Adrenal gland (tissue), 12 donors: Measurements from ENCODE around the gene GRAMD1A. TPM values are rescaled to one million over a fixed set of nuclear protein-coding genes. Genes with fewer than 3 reads are reported as not detected.

Source experiments
- DNase-seq, 7 donors: peaks; one replicate each; pipeline ENCODE4 v3.0.0-alpha.2; 2019 to 2020
- H3K27ac ChIP-seq, 5 donors: fragments of 200-600 bp; sonication (generic) in 4 of 5; 1 replicate in 3 of 5; 2 replicates in 2 of 5; pipeline versions ENCODE4 v1.5.1 to v1.8.0; 2016 to 2020; ENCODE audit warnings: mild to moderate bottlenecking in 1 of 5
- H3K27me3 ChIP-seq: fragments of 200-600 bp; 2 replicates; pipeline ENCODE4 v1.8.0; 2021
- H3K36me3 ChIP-seq, 2 donors: fragments of 200-600 bp; replicated peaks in 1 of 2; 1 replicate in 1 of 2; 2 replicates in 1 of 2; pipeline versions ENCODE4 v1.5.1 to v1.8.0; 2018 to 2022
- H3K4me1 ChIP-seq, 2 donors: fragments of 200-600 bp; replicated peaks in 1 of 2; 1 replicate in 1 of 2; 2 replicates in 1 of 2; pipeline versions ENCODE4 v1.5.1 to v1.8.0; 2018 to 2021
- H3K4me3 ChIP-seq, 4 donors: fragments of 200-600 bp; sonication (generic) in 3 of 4; one replicate each; pipeline ENCODE4 v1.5.1; 2016 to 2018
- H3K9me3 ChIP-seq, 3 donors: fragments of 200-600 bp; sonication (generic) in 1 of 3; replicated peaks in 1 of 3; 1 replicate in 2 of 3; 2 replicates in 1 of 3; pipeline versions ENCODE4 v1.5.1 to v1.8.0; 2016 to 2021
- CTCF ChIP-seq, 6 experiments: fragments of 450-650 bp in 4 of 6; fragments of 200-600 bp in 2 of 6; sonication (generic) in 1 of 6; IDR thresholded peaks; 1 replicate in 5 of 6; 2 replicates in 1 of 6; pipeline versions ENCODE4 v1.5.1 to v1.8.0; 2016 to 2021; ENCODE audit warnings: antibody characterized with exemption in 6 of 6, mild to moderate bottlenecking in 2 of 6, moderate library complexity in 1 of 6
- POLR2A ChIP-seq, 2 donors: fragments of 450-650 bp; IDR thresholded peaks; one replicate each; pipeline ENCODE4 v1.6.1; 2017; ENCODE audit warnings: antibody characterized with exemption in 2 of 2, mild to moderate bottlenecking in 2 of 2, moderate library complexity in 1 of 2
- WGBS, 4 donors: extraction: QIAGEN DNeasy Blood & Tissue Kit in 2 of 4; methylation state at CpG; one replicate each; pipeline versions ENCODE4 v1.1.5 to v1.1.7; 2013 to 2017; 5-methylcytosine and 5-hydroxymethylcytosine counted together
- intact Hi-C, 2 donors: fragments of 100-400 bp; cut with DNase I; formaldehyde crosslinking; loops; one replicate each; pipeline versions ENCODE4 v1.14.1 to v1.15.0; 2022 to 2023
- polyA plus RNA-seq, 3 donors: library from polyadenylated mRNA; stranded (reverse); fragments of 200-250 nt in 2 of 3; fragments of 350-450 nt in 1 of 3; fragmentation: Illumina TruSeq in 1 of 3; extraction: RNeasy Lipid Tissue Mini Kit (QIAGEN cat#74804) in 1 of 3; gene quantifications; one replicate each; pipeline ENCODE4 v1.2.3, GENCODE V29; 2013 to 2014
- total RNA-seq, 9 donors: library from RNA; depleted of rRNA in 4 of 9; stranded (reverse); fragments of >200 nt in 4 of 9; fragments of 120-200 nt in 1 of 9; fragmentation: NEBNext Ultra II Directional in 1 of 9; extraction: Animal tissue kit (Norgen Biotek cat#: 25700) in 1 of 9; gene quantifications; one replicate each; pipeline versions ENCODE4 v1.1.0 to v1.2.4, GENCODE V29; 2013 to 2023
- donor health status: healthy with polysubstance abuse.
- donor health status: Bipolar disorder and iron deficiency.
- donor health status: DM: yes; HTN: yes; CAD: no.
- donor health status: DM: no; HTN: no; CAD: no.
- donor health status: DM: no; HTN: no; CAD: no.
- donor health status: DM: yes; HTN: yes; CAD: no.

Gene GRAMD1A
- total and polyA plus RNA-seq, 12 donors: 31.2 to 125 (median 77.2) TPM

- intact Hi-C loops: no loop called here
- 47 to 61% (median 53%) methylated on average over 9 of the region's 9 CpGs for WGBS, 4 donors
- peaks cover 15 to 18% of the 10 kb centered on the region in 2 donors for H3K4me1 ChIP-seq
- no peak overlapping the region for H3K4me3 ChIP-seq
- no peaks in the 10 kb centered on the region for H3K27me3 ChIP-seq
- H3K9me3 ChIP-seq: no peaks in the 10 kb centered on the region
- peak in 5 of 7 donors; percentile 45 to 79 (median 67) for DNase-seq
- no peaks in the 10 kb centered on the region for H3K36me3 ChIP-seq
- peak; percentile 82 to 99 (median 90) for TF ChIP-seq CTCF (IDR thresholded peaks at IDR 0.05)
- no peak for TF ChIP-seq POLR2A (IDR thresholded peaks at IDR 0.05)
- no peak overlapping the region for H3K27ac ChIP-seq
These were observed 44.4 kb downstream of the GRAMD1A start for GRCh38 chr19:35044317-35045117.

- Histone ChIP-seq H3K9me3 (no peaks in the 10 kb centered on the region), H3K27me3 (no peaks in the 10 kb centered on the region), H3K4me1 (peaks cover 9% of the 10 kb centered on the region in 2 donors), H3K4me3 (no peak overlapping the region), H3K27ac (peak overlapping the region in 1 of 5 donors; percentile 15), H3K36me3 (no peaks in the 10 kb centered on the region)
- 58 to 72% (median 61%) methylated on average over 6 to 10 of the region's 10 CpGs for WGBS, 4 donors
- DNase-seq: peak in 5 of 7 donors; percentile 26 to 82 (median 51)
- no peak for TF ChIP-seq POLR2A (IDR thresholded peaks at IDR 0.05)
- TF ChIP-seq CTCF (IDR thresholded peaks at IDR 0.05): peak in 3 of 6 experiments; percentile 7 to 36 (median 29)
- intact Hi-C loops: no loop called here
These were observed 45.7 kb downstream of the GRAMD1A start for GRCh38 chr19:35045667-35046300.

GRCh38 chr19:35046461-35046860 lies 46.3 kb downstream of the GRAMD1A start:
- H3K4me3 ChIP-seq: no peak overlapping the region
- no peaks in the 10 kb centered on the region for H3K36me3 ChIP-seq
- TF ChIP-seq CTCF (IDR thresholded peaks at IDR 0.05) (no peak), POLR2A (IDR thresholded peaks at IDR 0.05) (no peak)
- 79 to 98% (median 93%) methylated on average over 4 to 5 of the region's 5 CpGs for WGBS, 4 donors
- H3K4me1 ChIP-seq: peaks cover 3 to 4% of the 10 kb centered on the region in 2 donors
- H3K9me3 ChIP-seq: no peaks in the 10 kb centered on the region
- DNase-seq: no peak
- intact Hi-C loops: no loop called here
- H3K27me3 ChIP-seq: no peaks in the 10 kb centered on the region
- H3K27ac ChIP-seq: no peak overlapping the region

- H3K27me3 ChIP-seq: no peaks in the 10 kb centered on the region
- WGBS, 4 donors: 54 to 69% (median 59%) methylated on average over 3 to 12 of the region's 12 CpGs
- peak in 4 of 7 donors; percentile 25 to 75 (median 54) for DNase-seq
- H3K9me3 ChIP-seq: no peaks in the 10 kb centered on the region
- H3K36me3 ChIP-seq: no peaks in the 10 kb centered on the region
- intact Hi-C loops: no loop called here
- no peak overlapping the region for H3K27ac ChIP-seq
- no peaks in the 10 kb centered on the region for H3K4me1 ChIP-seq
- TF ChIP-seq CTCF (IDR thresholded peaks at IDR 0.05): no peak
- H3K4me3 ChIP-seq: no peak overlapping the region
These were observed 48.8 kb downstream of the GRAMD1A start for GRCh38 chr19:35048911-35049411.
